ENCODE measurements around the gene WNT7A. TPM values are rescaled to one million over a fixed set of nuclear protein-coding genes. Genes with fewer than 3 reads are reported as not detected.
A peak's percentile ranks its signal among the peaks of the same experiment; 100 is the strongest.

WNT7A gene
- total RNA-seq, 2 experiments from 2014 or later: 22.4 to 24.7 TPM

GRCh38 chr3:13874891-13875290 is 5.0 kb downstream of the WNT7A start:
- intact Hi-C loops (cut with DNase I, micrococcal nuclease): loop anchor here in 1 of 2 experiments (10.0 kb wide), 3 partner anchors 530 to 1550 kb away; partner anchors contain the start of genes EAF1 and METTL6
- peaks cover 29% of the 10 kb centered on the region for H3K4me1 ChIP-seq (ENCODE audit: insufficient read depth, low read length)
- H3K9me3 ChIP-seq (ENCODE audit: control insufficient read depth in 1 of 2, insufficient read depth in 1 of 2, low read length in 2 of 2): peaks cover 0 to 8% of the 10 kb centered on the region in 2 experiments
- CTCF ChIA-PET: no interaction called here
- Mint-ChIP-seq H3K9me3 (peaks cover 5% of the 10 kb centered on the region), H3K36me3 (ENCODE audit: low read depth) (peaks cover 60% of the 10 kb centered on the region), H3K4me1 (ENCODE audit: low read depth) (peaks cover 36% of the 10 kb centered on the region), H3K27ac (no peak overlapping the region), H3K4me3 (no peak overlapping the region), H3K27me3 (no peaks in the 10 kb centered on the region)
- H3K27me3 ChIP-seq (ENCODE audit: control insufficient read depth in 1 of 2, insufficient read depth in 2 of 2, low read length in 2 of 2): peaks cover 0 to 7% of the 10 kb centered on the region in 2 experiments
- no peak overlapping the region for H3K27ac ChIP-seq (ENCODE audit: low read depth in 1 of 2, low read length in 2 of 2)
- POLR2A ChIA-PET: no interaction called here
- ATAC-seq (ENCODE audit: poor library complexity): no peak
- DNase-seq: no peak
- H3K4me3 ChIP-seq (ENCODE audit: low read length): no peak overlapping the region
- peaks cover 16% of the 10 kb centered on the region for H3K36me3 ChIP-seq (ENCODE audit: insufficient read depth, low read length)
- TF ChIP-seq CTCF (IDR thresholded peaks at IDR 0.05): no peak

- H3K27ac ChIP-seq (ENCODE audit: low read depth in 1 of 2, low read length in 2 of 2): no peak overlapping the region
- Mint-ChIP-seq H3K4me1 (ENCODE audit: low read depth) (peaks cover 40% of the 10 kb centered on the region), H3K9me3 (peaks cover 5% of the 10 kb centered on the region), H3K36me3 (ENCODE audit: low read depth) (peaks cover 64% of the 10 kb centered on the region), H3K4me3 (no peak overlapping the region), H3K27ac (no peak overlapping the region), H3K27me3 (no peaks in the 10 kb centered on the region)
- no peak for DNase-seq
- TF ChIP-seq CTCF (IDR thresholded peaks at IDR 0.05): no peak
- intact Hi-C loops (cut with DNase I, micrococcal nuclease): loop anchor here in 1 of 2 experiments (10.0 kb wide), 3 partner anchors 529 to 1551 kb away; partner anchors contain the start of genes EAF1 and METTL6
- H3K9me3 ChIP-seq (ENCODE audit: control insufficient read depth in 1 of 2, insufficient read depth in 1 of 2, low read length in 2 of 2): peaks cover 0 to 8% of the 10 kb centered on the region in 2 experiments
- H3K4me1 ChIP-seq (ENCODE audit: insufficient read depth, low read length): peaks cover 28% of the 10 kb centered on the region
- H3K4me3 ChIP-seq (ENCODE audit: low read length): no peak overlapping the region
- ATAC-seq (ENCODE audit: poor library complexity): no peak
- H3K36me3 ChIP-seq (ENCODE audit: insufficient read depth, low read length): peaks cover 16% of the 10 kb centered on the region
- peaks cover 0 to 7% of the 10 kb centered on the region in 2 experiments for H3K27me3 ChIP-seq (ENCODE audit: control insufficient read depth in 1 of 2, insufficient read depth in 2 of 2, low read length in 2 of 2)
- CTCF ChIA-PET: no interaction called here
- POLR2A ChIA-PET: no interaction called here
Observed at GRCh38 chr3:13873818-13874217, 6.1 kb downstream of the WNT7A start.

- H3K4me1 Mint-ChIP-seq (ENCODE audit: low read depth): peaks cover 43% of the 10 kb centered on the region
- intact Hi-C loops (cut with DNase I, micrococcal nuclease): loop anchor here in 1 of 2 experiments (10.0 kb wide), 3 partner anchors 528 to 1552 kb away; partner anchors contain the start of genes EAF1 and METTL6
- Histone ChIP-seq H3K9me3 (ENCODE audit: control insufficient read depth in 1 of 2, insufficient read depth in 1 of 2, low read length in 2 of 2) (peaks cover 0 to 8% of the 10 kb centered on the region in 2 experiments), H3K27ac (ENCODE audit: low read depth in 1 of 2, low read length in 2 of 2) (no peak overlapping the region), H3K27me3 (ENCODE audit: control insufficient read depth in 1 of 2, insufficient read depth in 2 of 2, low read length in 2 of 2) (peaks cover 0 to 5% of the 10 kb centered on the region in 2 experiments), H3K4me3 (ENCODE audit: low read length) (no peak overlapping the region), H3K36me3 (ENCODE audit: insufficient read depth, low read length) (peaks cover 16% of the 10 kb centered on the region), H3K4me1 (ENCODE audit: insufficient read depth, low read length) (peaks cover 27% of the 10 kb centered on the region)
- ATAC-seq (ENCODE audit: poor library complexity) (no peak), DNase-seq (no peak)
- H3K4me3 Mint-ChIP-seq: no peak overlapping the region
- ChIA-PET POLR2A (no interaction called here), CTCF (interaction anchor here (1.0 kb wide), 1 partner anchor 8 kb away, joined by 3 read pairs; no protein-coding TSS in a partner anchor)
- peaks cover 5% of the 10 kb centered on the region for H3K9me3 Mint-ChIP-seq
- no peaks in the 10 kb centered on the region for H3K27me3 Mint-ChIP-seq
- peaks cover 66% of the 10 kb centered on the region for H3K36me3 Mint-ChIP-seq (ENCODE audit: low read depth)
- H3K27ac Mint-ChIP-seq: peak overlapping the region; percentile 94
- no peak for TF ChIP-seq CTCF (IDR thresholded peaks at IDR 0.05)
Observed at GRCh38 chr3:13872451-13872850, 7.4 kb downstream of the WNT7A start.

Measured in CD4-positive, alpha-beta T cell (primary cell).